NCI-H1417 treated with DMSO at 0.1 percent for 48 hours (cell line): ENCODE results near the gene CDIPT.
"Not testable (repeated sequence)": the region's sequence is repeated elsewhere in the genome, so short reads cannot be mapped to it uniquely, and the experiment has no call there.

Experiments
- DNase-seq: peaks from one replicate; lab custom pipeline; 2025; lab: John Stamatoyannopoulos, UW

CDIPT gene

DNA sequence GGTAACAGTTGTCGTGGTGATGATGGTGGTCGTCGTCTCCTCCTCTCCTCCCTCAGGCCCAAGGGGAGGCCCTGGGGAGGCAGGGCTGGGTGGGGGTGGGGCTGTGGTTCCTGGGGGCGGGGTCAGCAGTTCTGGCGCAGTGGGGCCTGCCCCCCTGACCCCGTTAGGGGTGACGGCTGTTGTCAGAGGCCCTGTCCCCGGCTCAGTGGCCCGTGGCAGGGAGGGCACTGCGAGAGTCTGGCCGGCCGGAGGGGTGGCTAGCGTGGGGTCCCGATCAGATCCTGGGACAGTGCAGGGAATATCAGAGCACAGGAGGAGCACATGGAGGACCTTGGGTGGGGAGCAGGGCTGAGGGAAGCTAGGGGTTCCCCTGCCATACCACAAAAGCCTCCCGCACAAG is 33.8 kb upstream of the CDIPT start:
- no peak for DNase-seq

DNA sequence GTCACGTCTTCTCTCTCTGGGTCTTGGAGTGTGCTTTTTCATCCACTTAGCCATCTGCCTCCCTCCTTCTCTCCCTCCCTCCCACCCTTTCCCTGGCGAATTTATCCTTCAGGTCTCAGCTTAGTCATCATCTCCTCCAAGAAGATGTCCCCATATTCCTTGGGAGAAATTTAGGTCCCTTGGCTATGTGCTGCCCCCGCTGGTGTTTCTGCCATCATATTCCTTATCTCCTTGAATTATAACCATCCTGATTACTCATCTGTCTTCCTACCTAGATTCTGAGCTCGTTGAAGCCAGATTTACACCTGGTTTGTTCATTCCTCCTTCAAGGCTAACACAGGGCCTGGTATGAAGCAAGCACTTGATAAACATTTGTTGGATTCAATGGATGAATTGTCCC is 31.3 kb upstream of the CDIPT start:
- DNase-seq, result no peak

DNA sequence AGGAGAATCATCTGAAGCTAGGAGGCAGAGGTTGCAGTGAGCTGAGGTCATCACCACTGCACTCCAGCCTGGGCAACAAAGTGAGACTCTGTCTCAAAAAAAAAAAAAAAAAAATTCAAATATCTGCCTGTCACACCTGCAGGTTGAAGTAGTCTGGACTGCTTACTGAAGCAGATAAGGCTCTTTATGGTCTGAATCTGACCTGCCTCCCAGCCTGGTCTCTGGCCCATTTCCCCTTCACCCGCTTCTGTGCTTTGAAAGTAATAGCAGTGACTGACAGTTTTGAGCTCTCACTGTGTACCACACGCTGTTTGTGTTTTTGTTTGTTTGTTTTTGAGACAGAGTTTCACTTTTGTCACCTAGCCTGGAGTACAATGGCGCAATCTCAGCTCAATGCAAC is 30.5 kb upstream of the CDIPT start:
- DNase-seq, result no peak

DNA sequence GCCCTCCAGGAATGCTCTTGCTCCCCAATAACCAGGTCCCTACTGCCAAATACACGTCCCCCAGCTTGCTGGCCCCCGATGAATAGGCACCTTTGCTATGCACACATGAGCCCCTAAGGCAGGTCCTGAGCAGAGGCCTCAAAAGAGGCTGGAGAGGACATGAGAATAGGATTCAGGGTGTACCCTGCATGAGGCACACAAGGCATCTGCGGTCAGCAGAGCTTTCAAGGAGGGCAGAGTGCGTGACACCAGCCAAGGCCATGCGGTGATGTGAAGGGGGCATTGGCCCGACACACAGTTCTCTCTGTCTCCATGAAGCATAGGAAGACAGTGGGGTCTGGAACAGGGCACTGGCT is 29.4 kb upstream of the CDIPT start:
- DNase-seq, result no peak

DNA sequence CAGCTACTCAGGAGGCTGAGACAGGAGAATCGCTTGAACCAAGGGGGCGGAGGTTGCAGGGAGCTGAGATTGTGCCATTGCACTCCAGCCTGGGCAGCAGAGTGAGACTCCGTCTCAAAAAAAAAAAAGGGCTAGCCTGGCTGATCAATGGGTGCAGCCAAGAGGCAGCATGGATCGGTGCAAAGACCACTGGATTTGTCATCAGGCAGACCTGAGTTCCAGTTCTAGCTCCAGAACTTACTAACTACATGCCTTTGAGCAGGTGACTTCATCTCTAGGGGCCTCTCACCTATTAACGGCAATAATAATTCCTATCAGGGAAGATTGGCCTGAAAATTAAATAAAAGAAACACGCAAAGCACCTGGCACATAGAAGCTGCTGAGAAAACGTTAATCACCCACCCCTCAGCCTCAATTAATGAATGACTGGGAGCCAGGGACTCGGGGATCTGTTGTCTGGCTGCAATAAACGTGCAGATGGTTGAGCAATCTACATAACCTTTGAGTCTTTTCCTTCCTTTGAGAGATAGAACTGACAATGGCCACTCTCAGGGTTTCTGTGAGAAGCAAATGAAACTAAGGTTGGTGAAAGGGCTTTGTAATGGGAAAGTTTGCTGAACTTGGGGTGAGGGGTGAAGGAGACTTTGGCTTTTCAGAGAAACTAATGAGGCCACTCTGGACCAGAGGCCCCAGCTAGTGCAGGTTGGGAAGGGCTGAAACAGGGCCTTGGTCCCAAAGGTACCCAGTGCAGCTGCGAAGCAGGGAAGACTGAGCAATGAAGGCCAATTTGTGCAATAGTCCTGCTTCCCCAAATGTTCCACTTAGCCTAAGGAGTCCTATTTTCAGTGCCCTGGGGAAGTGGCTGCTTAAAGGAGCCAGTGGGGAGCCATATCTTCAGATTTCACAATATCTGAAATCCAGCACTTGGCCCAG is 28.8 kb upstream of the CDIPT start:
- no peak for DNase-seq

DNA sequence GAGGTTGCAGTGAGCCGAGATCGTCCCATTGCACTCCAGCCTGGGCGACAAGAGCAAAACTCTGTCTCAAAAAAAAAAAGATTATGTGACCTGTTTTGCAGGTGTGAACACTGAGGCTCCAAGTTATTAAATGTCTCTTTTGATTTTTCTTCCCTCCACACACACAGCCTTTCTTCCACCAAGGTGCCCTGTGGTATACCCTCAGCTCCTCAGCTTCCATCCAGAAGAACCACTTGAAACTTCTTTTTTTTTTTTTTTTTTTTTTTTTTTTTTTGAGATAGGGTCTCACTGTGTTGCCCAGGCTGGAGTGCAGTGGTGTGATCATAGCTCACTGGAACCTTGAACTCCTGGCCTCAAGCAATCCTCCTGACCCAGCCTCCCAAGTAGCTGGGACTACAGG is 26.3 kb upstream of the CDIPT start:
- not testable (repeated sequence) for DNase-seq

DNA sequence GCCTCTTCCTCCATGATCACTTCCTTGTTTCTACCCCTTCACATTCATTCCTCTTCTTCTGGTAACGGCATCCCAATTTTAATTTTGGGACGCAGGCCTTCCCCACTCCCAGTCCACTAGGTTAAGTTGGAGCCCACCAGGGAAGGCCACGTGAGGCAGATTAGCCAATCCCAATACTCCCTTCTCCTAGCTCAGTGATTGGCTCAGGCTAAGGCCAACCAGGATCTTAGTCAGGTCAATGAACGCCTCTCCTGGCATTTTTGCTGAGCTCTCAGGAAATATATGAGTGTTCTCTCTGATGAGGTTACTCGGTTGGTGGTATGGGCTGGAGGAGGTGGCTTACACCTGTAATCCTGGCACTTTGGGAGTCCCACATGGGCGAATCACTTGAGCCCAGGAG is 21.0 kb upstream of the CDIPT start:
- no peak for DNase-seq

DNA sequence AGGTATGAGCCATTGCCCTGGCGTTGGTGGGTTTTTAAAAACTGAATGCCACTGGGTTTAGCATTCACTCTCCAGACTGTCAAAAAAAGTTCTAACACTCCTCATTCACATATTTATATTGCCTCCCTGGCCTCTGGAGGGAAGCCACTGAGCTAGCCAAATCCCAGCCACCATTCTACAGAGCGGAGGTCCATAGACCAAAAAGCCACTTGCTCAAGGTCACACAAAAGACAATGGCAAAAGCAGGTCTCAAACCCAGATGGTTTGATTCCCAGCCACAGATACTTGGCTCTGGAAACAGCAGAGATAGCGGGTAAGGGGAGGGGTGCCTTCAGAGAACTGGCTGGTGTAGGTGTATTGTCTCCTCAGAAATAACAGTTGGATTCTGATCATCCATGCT is 18.0 kb upstream of the CDIPT start:
- DNase-seq, result no peak

DNA sequence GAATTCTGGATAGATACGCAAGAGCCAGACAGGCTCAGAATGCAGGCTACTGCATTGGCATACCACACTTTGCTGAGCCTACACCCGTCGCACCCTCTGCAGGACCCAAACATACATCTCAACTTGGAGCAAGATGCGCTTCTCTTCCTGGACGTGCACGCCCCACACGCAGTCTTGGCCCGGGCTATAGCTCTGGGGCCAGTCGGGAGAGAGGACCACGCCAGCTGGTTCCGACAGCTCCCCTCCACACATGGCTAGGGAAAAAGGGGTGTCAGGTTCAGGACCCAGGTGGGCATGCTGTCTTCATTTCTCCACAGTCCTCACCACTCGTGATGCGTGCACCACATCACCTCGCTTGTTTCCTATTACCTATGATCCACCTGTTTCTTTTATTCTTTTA is 15.1 kb upstream of the CDIPT start:
- no peak for DNase-seq

DNA sequence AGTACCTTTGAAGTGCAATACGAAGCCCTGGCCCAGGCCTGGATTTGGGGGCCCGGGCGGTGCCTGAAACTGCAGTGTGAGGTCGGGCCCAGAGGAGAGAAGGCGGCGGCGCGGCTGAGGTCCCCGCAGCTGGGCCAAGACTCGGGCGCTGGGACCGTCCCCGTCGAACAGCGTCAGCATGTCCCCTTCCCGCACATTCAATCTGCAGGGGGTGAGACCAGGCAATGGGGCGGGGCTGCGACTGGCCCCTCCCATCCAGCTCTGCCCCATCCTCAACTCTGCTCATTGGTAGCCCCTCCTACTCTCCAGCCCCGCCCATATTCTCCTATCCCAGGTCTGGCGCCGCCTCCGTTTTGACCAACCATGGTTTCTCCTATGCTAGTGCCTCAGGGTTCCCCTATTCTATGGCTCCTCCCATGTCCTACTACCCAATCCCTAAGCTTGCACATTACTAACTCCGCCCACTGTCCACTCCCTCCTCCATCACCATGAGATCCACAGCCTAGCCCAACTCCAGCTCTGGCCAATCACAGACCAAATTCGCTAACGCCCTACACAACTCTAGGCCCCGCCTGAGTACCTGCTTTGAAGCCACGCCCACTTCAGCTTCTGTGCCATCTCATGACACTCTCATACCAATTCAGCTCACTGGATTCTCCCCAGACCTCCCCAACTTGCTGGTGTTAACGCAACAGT is 14.4 kb upstream of the CDIPT start:
- DNase-seq, result no peak

DNA sequence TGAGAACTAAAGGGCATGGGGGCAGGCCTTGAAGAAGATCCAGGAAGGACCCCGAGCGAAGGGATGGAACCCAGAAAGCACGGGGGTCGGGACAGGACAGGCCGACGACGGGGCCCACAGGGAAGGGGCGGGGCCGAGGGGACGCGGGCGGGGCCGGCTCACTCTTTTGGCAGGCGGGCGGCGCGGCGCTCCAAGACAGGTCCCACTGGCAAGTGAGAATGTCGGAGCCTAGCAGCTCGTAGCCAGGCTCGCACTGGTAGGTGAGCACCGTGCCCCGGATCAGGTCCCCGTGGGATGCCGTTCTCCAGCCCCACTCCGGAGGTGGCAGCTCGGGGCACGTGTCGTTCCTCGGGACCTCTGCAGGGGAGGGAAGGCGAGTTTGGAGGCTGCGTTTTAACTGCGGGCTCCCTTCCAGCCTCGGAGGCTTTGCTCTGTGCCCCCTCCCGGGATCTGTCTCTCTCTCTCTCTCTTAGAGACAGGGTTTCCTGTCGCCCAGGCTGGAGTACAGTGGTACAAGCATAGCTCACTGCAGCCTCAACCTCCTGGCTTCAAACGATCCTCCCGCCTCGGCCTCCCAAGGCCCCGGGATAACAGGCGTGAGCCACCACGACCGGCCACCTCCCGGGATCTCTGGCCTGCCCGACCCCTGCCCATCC is 13.7 kb upstream of the CDIPT start:
- no peak for DNase-seq

DNA sequence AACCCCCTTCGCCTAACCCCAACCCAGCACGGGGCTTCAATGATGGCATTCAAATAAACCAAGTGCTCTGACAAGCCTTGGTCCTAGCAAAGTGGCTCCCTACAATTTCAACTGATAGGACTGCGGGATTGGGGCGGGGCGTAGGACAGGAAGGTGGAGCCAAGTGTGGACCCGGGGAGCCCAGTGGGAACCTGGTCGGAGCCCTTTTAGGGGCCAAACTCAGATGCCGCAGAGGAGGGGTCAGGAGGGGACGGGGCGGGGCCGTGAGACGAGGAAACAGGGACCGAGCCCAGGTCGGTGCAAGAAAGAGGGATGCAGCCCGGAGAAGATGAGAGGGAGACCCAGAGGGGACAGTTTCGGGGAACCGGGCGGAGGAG is 13.2 kb upstream of the CDIPT start:
- DNase-seq, result no peak

DNA sequence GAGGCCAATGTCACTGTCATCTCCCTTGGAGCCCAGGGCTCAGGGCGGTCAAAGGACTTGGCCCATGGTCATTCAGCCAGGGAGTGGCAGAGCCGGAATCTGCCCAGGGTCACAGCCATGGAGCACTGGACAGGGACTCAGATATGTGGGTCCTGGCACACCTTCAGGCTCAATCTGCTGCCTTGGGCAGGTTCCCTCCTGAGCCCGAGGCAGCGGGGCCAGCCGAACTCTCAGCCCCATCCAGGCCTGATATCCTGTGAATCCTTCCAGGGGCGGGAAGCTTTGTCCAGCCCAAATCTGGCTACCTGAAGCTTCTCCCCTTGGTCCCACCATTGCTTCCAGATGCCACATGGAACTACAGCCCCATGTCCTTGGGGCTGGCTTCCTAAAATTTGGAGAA is 12.2 kb upstream of the CDIPT start:
- no peak for DNase-seq

DNA sequence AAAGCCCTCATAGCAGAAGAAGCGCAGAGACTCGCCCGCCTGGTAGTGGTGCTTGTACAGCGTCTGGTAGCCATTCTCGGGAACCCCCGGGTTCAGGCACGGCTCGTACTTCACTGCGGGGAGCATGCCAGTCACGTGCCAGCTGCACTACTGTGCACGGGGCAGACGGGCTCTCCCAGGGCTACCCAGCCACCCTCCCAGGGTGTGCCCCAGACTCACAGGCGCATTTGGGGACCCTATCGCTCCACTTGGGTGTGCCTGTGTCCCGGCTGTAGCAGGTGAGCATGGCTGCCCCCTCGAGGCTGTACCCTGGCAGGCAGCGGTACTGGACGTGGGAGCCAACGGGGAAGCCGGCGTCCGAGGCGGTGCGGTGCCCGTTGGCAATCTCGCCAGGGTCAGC is 10.3 kb upstream of the CDIPT start:
- DNase-seq, result no peak

DNA sequence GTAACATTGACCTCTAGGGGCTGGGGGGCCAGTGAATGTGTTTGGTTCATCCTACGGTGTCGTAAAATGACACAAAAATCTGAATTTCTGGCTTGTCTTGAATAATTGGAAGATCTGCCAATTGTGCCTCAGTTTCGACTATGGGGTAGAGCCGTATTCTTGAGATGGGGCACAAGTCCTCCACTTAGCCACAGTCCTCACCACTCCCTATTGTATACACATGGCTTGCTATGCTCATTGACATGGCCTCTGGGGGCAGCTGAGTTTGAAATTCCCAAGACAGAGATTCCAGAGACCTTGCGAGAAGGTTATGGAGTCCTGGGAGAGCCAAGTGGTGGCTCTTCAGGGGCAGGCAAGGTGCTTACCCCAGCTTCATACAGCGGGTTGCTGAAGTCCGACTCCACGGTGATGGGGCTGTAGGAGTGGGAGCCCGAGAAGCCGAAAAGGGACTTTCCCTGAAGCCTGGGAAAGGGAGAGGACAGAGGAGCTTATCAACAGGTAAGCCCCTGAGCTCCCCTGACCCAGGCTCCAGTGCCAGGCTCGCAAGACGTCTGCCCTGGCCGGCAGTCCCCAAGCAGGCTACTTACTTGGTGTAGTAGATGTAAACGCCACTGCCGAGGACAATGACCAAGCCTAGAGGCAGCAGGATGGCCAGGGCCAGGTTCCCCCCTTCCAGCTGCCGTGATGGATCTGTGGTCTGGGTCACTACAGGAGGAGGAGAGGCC is 9.0 kb upstream of the CDIPT start:
- DNase-seq, result no peak

DNA sequence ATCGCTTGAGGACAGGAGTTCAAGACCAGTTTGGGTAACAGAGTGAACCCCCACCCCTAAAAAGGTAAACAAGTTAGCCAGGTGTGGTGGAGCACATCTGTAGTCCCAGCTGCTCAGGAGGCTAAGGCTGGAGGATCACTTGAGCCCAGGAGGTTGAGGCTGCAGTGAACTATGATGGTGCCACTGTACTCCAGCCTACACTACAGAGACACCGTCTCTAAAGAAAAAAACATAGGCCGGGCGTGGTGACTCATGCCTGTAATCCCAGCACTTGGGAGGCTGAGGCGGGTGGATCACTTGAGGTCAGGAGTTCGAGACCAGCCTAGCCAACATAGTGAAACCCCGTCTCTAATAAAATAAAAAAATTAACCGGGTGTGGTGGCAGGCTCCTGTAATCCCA is 6.0 kb upstream of the CDIPT start:
- DNase-seq, result not testable (repeated sequence)

DNA sequence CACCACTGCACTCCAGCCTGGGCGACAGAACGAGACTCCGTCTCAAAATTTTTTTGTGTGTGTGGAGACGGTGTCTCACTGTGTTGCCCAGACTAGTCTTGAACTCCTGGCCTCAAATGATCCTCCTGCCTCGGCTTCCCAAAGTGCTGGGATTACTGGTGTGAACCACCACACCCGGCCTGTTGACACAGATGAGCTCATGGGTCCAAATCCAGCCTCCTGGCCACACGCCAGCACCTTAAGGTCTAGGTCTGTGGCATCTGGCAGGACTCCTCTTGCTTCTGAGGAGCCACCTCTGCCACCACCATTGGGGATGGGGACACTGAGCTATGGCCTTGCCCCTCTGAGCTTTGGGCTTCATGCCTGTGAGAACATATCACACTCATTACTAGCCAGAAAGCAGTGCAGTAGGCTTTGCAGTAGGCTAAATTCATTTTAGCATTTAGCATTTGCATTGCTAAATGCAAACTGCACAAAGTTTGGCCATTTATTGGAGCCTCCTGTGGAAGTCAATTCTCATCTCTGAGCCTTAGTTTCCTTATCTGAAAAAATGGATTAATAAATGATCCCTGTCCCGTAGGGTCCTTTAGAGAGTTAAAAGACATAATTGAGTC is 5.5 kb upstream of the CDIPT start:
- no peak for DNase-seq

DNA sequence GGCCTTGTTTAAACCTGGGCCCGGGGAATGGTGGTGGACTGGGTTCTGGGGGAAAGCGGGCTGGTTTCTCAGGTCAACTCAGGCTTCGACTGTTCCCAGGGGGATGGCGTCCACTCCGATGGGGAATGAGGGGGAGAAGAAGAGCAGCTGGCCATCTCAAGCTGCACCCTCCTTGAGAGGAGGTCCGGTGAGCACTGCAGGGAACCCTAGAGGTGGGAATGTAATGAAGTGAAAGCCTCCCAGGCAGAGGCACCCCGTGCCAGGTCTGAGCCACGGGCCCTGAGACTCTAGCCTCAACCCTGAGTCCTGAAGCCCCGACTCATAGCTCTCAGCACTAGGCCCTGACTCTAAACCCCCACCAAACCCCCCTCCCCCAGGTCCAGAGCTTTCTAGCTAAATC is 1.2 kb upstream of the CDIPT start:
- DNase-seq, result no peak

DNA sequence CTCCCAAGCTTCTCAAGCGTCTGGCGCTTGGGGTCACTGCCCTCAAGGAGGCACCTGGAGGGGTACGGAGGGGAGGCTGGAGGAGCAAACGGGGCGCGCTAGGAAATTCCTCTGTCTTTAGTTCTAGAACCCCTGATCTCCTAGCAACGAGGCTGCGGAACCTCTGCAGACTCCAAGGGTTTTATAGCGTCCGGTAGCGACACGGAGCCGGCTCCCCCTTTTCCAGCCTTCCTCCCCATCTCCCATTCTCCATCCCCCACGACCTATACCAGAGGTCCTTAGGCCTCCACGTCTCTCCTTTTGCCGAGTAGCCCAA is 601 bp upstream of the CDIPT start:
- no peak for DNase-seq

DNA sequence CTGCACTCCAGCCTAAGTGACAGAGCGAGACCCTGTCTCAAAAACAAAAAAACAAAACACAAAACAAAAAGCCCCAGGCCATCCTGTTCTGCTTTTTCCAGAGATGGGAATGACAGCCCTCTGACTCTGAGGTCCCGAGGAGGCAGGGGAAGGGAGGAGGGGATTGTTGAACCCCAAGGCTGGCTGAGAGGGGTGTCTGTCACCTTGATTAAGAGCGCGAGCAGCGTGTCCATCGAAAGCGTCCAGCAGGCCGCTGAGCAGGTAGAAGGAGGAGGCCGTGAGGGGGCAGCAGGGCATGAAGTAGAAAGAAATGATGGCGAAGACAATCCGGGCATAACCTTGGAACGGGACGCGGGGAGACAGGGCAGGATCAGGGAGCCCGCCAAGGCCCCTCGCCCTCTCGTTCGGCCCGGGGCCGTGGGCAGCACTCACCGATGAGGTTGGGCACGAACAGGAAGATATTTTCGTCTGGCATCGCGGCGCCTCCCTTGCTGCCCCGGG is 593 bp downstream of the CDIPT start:
- no peak for DNase-seq

DNA sequence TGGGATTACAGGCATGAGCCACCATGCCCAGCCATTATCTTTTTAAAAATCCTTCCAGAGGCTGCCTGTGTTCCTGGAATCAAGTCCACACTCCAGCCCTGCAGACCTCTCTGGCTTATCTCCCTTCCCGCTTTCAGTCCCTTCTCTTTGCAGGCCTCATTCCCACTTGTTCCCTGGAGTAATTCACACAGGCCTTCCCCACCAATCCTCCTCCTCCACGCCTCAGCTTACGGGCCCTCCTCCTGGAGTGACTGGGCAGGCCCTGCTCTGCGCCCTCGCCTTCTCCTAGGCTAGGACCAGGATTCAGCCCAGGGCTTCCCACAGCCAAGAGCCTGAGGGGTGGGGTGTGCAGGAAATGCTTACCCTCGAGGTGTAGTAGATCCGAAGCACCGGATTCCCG is 2.8 kb downstream of the CDIPT start:
- no peak for DNase-seq

DNA sequence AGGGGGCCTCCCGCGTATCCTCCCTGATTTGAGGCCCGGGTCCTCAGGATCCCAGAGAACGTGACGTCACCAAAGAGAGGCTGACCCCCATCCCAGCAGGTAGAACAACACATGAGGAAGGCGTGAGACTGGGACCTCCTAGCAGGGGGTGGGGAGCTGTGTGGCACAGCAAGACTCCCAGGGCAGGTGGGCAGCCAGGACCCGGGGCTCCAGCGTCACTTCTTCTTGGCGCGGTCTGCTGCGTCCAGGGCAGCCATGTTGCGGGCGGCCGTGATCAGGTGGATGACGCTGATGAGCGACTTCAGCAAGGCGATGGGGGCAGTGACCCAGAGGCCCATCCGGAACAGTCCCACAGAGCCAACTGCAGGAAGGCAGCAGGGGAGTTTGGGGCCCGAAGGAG is 4.1 kb downstream of the CDIPT start:
- no peak for DNase-seq
